ENCODE measurements around the gene CHST9.

- no peak for TF ChIP-seq CTCF (IDR thresholded peaks at IDR 0.05; ENCODE audit: low read depth, low read length, missing input control)
- no peak for TF ChIP-seq MAX (IDR thresholded peaks at IDR 0.05)
- no peak for TF ChIP-seq SP1 (IDR thresholded peaks at IDR 0.05)
- TF ChIP-seq ATF3 (IDR thresholded peaks at IDR 0.05) = no peak
- TF ChIP-seq GABPA (IDR thresholded peaks at IDR 0.05 in 1 of 2, conservative IDR thresholded peaks at IDR 0.05 in 1 of 2) = no peak
- no peak for TF ChIP-seq YY1 (IDR thresholded peaks at IDR 0.05)
- TF ChIP-seq NR2F2 (IDR thresholded peaks at IDR 0.05) = no peak
- no peak for TF ChIP-seq TAF1 (conservative IDR thresholded peaks at IDR 0.05)
- no peak for TF ChIP-seq FOXA1 (IDR thresholded peaks at IDR 0.05)
- TF ChIP-seq REST (IDR thresholded peaks at IDR 0.05) = no peak
- no peak for TF ChIP-seq RAD21 (IDR thresholded peaks at IDR 0.05)
- TF ChIP-seq JUND (IDR thresholded peaks at IDR 0.05) = no peak
- no peak for TF ChIP-seq FOXA2 (IDR thresholded peaks at IDR 0.05)
Measured at GRCh38 chr18:26948703-26949102, 236.4 kb downstream of the CHST9 start.

Measured in liver (tissue), 3 donors.